ENCODE results near the gene PAOX.
A peak's percentile ranks its signal among the peaks of the same experiment; 100 is the strongest.
"Not testable (repeated sequence)": the region's sequence is repeated elsewhere in the genome, so short reads cannot be mapped to it uniquely, and the experiment has no call there.

Gene PAOX

DNA sequence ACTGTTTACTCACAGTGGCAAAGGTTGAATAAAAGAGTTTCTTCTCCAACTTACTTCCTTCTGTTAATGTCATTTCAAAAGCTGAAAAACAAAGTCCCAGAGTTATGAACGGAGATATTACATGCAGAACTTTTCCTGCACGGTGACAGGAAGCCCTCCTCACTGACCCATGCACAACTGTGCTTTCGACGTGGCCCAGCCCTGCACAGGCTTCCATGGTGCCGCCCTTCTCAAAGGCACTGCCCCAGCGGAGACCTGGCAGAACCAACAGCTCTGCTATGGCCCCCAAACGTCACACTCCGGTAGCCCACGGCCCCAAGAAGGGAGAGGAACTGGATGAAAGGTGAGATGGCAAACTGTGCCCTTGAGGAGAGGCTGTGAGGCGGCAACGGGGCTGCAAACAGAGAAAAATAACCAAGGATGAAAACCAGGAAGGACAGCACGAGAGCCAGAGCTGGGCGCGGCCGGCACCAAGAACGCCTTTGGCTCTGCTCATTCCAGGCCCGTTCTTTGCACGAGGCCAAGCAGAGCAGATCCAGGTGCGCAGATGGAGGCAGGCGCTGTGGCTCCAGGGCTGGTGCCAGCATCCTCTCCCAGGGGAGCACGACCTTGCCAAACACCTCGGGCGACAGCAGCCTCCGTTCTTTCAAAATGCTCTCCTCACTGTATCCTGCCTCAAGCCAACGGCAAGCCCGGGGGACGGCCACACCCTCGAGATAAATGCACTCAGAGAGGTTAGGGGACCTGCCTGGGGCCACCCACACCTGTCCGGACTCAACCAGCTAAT is 14.2 kb upstream of the PAOX start:
- no peak for DNase-seq (ENCODE audit: low read depth)

DNA sequence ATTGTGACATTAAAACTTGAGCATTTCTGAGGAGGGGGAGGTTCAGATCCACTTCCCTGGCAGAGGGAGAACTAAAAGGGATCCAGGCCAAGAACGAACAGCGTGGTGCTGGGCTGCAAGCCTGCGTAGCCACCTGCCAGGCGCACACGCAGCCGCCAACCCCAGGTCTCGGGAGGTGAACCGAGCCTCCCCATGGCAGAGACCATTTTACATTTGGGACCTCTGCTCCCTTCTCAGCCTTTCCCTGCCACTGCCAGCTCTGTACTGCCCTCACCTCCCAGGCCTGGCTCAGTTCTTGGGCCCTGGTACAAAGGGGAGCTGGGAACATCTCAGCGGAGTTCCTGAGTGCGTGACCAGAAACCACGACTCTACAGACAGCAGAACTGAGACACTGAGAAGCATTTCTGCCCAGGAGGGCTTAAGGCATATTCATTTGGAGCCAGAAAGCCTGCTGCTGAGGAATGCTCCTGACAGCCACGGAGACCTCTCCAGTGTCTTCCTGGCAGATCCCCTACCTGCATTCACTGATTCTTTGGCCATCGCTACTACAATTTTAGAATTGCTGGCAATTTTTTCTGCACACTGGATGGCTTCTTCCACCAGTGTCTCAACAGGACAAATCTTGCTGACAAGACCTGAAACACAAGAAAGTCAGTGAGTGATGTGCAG is 13.5 kb upstream of the PAOX start:
- DNase-seq (ENCODE audit: low read depth) = no peak

GRCh38 chr10:133366130-133366478 is 13.0 kb upstream of the PAOX start:
- no peak for DNase-seq (ENCODE audit: low read depth)

DNA sequence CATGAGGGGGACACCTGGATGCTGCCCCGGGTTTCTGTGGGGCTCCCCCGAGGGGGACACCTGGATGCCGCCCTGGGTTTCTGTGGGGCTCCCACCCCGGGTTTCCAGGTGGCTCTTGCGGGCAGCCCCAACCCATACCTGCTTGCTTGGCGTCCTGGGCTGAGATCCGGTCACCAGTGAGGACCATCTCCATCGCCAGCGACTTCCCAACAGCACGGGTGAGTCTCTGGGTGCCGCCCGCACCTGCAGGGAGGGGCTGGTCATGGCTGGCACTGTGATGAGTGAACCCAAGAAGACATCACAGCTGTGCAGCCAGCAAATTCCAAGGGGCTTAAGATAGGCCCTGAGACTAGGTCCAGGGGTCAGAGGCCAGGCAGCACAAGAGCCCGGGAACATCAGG is 12.3 kb upstream of the PAOX start:
- no peak for DNase-seq (ENCODE audit: low read depth)

GRCh38 chr10:133367461-133367860 is 11.6 kb upstream of the PAOX start:
- DNase-seq (ENCODE audit: low read depth) = not testable (repeated sequence)

DNA sequence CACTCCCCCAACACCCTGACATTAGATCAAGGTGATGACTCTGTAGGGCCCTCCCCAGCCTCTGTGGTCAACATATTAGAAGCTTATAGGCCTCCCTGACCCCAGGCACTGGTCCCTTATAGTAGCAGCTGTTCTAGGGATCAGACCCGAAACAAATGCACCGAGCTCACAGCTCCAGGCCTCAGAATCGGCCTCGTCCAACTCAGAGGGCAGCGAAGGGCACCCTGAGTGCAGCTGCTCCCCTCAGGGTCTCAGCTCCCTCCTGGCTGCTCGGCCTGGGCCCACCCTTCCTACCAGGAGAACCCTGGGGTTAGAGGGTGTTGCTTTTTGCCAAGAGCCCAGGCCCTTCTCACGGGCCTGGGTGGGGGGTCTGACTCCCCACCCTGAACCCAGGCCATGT is 10.9 kb upstream of the PAOX start:
- no peak for DNase-seq (ENCODE audit: low read depth)

DNA sequence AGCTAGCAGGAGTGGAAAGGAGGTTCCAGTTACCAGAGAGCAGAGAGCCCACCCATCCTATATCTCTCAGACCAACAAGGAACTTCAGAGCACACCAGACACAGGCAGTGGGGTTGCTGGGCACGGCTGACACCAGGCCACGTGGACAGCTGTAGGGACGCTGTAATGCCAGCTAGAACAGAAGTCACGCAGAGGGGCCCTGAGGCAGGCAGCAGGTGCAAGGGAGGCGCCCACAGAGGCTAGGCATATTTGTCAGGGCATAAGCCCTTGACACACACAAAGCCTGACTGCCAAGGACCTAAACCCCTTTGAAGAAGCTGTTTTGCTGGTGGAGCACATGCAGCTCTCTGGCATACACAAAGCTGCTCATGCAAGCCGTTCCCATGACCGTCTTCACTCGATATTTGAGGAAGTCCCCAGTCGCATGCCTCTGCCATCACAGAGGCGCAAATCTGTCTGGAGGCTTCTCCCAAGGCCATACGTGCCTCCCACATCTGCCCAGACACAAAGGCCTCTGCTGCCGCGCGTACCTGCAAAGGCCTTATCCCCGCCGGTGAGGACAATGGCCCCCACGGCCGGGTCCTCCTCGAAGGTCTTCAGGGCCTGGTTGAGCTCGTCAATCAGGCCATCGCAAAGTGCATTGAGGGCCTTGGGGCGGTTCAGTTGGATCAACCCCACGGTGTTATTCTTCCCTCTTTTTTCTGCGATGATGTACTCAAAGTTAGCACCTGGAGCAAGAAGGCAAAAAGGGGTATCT is 8.9 kb upstream of the PAOX start:
- no peak for DNase-seq (ENCODE audit: low read depth)

GRCh38 chr10:133372507-133372906 is 6.6 kb upstream of the PAOX start:
- DNase-seq (ENCODE audit: low read depth) = no peak

GRCh38 chr10:133373174-133374090 is 5.6 kb upstream of the PAOX start, which contains the start of gene ECHS1:
TSS of gene ECHS1 (minus strand) at chr10:133373354. CDS start at chr10:133373333, 21 bp downstream.
- DNase-seq (ENCODE audit: low read depth) = peak; percentile 87

DNA sequence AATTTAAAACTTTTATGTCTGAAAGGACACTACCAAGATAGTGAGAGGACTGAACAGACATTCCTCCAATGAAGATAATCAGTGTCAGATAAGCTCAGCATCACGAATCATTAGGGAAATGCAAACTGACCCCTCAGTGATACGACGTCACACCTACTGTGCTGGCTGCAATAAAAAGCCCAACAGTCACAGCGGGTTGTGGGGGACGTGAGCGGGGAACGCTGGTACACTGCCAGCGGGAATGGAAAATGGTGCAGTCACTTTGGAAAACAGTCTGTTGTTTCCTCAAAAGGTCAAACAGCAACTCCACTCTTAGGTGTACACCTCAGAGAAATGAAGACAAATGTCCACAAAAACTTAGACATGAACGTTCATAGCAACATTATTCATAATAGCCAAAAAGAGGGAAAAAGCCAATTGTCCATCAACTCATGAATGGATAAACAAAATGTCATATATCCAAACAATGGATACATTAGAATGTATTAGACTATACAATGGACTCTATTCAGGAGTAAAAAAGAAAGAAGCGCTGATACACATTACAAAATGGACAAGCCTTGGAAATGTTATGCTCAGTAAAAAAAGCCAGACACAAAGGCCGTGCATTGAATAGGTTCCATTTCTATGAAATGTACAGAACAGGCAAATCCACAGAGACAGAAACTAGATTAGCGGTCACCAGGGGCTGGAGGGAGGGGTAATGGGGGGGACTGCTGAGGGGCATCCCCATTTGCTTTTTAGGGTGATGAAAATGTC is 3.5 kb upstream of the PAOX start:
- DNase-seq (ENCODE audit: low read depth) = no peak

DNA sequence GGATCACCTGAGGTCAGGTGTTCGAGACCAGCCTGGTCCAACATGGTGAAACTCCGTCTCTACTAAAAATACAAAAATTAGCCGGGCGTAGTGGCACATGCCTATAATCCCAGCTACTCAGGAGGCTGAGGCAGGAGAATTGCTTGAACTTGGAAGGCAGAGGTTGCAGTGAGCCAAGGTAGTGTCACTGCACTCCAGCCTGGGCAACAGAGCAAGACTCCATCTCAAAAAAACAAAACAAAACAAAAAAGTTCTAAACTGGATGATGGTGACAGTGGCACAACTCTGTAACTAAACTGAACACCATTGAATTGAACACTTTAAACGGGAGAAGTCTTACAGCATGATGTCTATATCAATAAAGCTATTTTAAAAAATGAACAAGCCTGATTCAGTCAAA is 2.9 kb upstream of the PAOX start:
- not testable (repeated sequence) for DNase-seq (ENCODE audit: low read depth)

DNA sequence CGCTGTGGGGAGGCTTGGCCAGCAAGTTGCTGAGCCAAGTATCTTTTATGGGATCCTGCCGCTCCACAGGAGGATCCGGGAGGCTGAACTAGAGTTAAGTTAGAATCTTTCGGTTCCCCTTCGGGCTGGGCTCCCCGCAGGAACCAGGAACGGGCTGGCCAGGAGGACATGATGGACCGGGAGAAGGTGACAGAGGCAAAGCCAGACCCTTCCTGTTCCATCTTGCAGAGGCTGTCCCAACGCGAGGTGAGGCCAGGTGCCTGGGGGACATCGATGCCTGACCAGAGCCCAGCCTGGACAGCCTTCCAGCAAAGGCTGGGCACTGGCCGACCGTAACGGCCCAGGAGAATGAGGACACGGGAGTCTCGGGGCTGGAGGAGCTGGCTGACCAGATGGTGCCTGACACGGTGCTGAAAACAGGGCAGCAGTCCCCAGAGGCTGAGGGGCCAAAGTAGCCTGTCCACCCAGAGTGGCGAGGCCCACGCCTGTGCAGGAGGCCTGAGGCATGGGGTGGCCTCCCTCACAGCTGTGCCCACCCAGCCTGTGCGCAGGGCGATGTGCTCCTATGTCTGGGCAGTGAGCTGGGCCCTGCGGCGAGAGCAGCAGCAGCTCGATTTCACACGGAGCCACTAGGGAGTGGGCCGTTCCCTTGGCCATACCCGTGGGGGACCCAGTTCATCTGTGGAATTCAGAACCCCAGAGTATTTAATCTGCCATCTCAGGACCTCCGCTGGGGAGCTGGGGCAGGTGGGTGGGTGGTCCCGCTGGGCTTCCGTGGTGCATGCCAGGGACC is 1.8 kb upstream of the PAOX start:
- no peak for DNase-seq (ENCODE audit: low read depth)

DNA sequence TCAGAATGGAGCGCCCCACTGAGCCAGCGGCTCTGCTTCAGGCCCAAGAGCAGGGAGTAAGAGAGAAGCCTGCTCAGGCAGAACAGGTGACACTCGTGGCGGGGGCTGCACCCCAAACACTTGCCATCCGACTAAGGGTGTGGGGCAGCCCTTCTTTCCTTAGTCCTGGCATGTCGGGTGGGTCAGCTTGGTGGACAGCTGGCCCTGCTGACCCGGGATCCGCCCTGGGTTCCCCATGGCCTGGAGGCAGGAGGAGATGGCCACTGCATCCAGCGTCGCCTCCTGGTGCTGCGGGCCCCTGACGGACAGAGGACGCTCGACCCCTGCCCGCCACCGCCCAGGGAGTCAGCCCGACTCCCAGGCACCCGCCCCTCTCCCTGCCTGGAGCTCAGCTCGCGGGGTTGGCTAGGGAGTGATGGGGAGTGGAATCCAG is 1.2 kb upstream of the PAOX start:
- DNase-seq (ENCODE audit: low read depth) = no peak

GRCh38 chr10:133378251-133379096 is 588 bp upstream of the PAOX start:
- peak; percentile 41 for DNase-seq (ENCODE audit: low read depth)

DNA sequence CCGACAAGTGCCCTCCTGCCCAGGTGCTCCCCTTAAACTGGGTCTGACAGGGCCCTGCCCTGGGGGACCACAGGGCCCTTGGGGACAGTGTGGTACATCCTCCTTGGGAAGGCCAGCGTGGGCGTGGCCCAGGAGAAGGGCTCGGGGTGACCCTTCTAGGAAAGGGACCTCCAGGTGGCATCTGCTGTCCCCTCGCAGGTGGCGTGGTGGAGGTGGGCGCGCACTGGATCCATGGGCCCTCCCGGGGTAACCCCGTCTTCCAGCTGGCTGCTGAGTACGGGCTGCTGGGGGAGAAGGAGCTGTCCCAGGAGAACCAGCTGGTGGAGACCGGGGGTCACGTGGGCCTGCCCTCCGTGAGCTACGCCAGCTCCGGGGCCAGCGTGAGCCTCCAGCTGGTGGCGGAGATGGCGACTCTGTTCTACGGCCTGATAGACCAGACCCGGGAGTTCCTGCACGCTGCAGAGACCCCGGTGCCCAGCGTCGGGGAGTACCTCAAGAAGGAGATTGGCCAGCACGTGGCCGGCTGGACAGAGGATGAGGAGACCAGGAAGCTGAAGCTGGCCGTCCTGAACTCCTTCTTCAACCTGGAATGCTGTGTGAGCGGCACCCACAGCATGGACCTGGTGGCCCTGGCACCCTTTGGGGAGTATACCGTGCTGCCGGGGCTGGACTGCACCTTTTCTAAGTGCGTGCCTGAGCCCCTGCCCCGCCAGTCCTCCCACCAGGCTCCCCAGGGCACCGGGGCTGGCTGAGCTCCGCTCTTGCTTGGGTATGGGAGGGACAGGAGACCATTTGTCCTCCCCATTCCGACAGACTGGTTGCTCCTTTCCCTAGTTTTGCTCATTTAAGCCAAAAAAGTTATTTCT is 972 bp downstream of the PAOX start:
- no peak for DNase-seq (ENCODE audit: low read depth)

DNA sequence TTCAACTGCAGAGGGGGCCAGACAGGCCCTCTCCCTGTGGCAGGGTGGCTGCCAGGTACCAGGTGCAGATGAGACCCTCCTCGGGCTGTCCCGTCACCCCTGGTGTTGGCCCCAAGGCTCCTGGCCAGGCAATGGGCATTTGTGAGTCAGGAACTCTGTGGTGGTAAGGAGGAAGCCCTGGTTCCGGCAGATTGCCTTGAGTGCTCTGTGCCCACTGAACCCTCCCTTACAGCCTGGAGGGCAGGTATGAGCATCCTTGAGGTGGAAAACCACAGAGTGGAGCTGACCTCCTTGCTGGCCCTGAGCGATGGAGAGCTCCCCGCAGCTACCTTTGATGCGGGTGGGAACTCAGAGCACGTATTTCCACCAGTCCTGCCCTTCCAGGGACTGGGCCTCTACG is 2.0 kb downstream of the PAOX start:
- DNase-seq (ENCODE audit: low read depth) = no peak

GRCh38 chr10:133383551-133383950 is 4.5 kb downstream of the PAOX start:
- DNase-seq (ENCODE audit: low read depth) = no peak

DNA sequence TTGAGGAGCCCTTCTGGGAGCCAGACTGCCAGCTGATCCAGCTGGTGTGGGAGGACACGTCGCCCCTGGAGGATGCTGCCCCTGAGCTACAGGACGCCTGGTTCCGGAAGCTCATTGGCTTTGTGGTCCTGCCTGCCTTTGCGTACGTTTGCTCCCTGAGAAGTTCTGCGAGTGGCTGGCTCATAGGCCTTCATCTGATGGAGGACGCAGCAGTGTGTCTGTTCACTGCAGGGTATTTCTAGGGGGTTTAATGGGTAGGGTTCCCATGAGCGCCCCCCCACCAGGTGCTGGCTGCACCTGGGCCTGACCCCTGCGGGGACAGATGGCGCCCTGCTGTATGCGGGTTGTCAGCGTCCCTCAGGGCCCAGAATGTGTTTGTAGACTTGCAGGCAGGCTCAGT is 5.0 kb downstream of the PAOX start:
- no peak for DNase-seq (ENCODE audit: low read depth)

Data from activated T-helper 1 cell treated with Interleukin-2 at 50 U/mL for 16 hours (primary cell).